GM18951 (cell line): ENCODE measurements around the gene SECISBP2L.

Experiments used
- POLR2A ChIP-seq: IDR thresholded peaks from 4 replicates; pipeline ENCODE4 v1.6.1; 2011; ENCODE audit warnings: mild to moderate bottlenecking; ENCODE audit not compliant: insufficient read length, insufficient read depth; ENCODE audit errors: extremely low read depth
- in situ Hi-C: fragments of 300-500 bp; cut with MboI; formaldehyde crosslinking; loops from one replicate; pipeline ENCODE4 v1.12.0; 2022; ENCODE audit warnings: low sequenced_read_pairs, mixed read lengths, inconsistent platforms; ENCODE audit not compliant: unreplicated experiment

SECISBP2L gene

DNA sequence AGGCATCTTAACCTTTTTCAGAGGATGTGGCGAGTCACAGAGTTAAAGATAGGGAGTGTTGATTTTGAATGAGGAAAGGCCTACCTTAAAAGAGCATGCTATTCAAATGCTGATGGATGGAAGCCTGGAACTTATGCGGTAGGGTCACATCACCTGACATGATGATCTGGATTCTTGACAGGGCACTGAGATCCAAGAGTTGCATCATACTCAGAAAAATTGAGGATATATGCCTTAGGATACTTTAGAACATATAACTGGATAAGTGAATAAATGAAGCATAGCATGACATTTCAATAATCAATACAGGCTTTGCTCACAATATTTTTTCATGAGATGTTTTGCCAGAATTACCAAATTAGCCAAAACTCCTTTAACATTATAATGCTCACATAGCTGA, 20.1 kb upstream of the SECISBP2L start:
- TF ChIP-seq POLR2A = no peak
- in situ Hi-C loops = no loop called here

DNA sequence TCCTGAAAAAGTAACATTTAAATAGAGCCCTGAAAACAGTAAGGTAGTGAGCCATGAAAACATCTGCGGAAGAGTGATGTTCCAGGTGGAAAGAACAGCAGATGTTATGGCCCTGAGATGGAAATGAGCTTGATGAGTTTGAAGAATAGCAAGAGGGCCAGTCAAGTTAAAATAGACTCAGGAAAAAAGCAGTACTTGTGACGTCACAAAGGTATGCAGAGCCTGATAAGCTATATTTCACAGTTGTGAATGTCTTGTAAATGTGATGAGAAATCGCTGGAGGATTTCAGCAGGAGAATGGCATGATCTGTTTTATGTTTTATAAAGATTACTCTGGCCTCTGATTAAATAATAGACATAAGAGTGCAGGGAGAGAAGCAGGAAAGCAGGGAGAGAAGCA, 18.6 kb upstream of the SECISBP2L start:
- TF ChIP-seq POLR2A = no peak
- in situ Hi-C loops = no loop called here

GRCh38 chr15:49064281-49064653, 18.0 kb upstream of the SECISBP2L start:
- no peak for TF ChIP-seq POLR2A
- in situ Hi-C loops = no loop called here

- in situ Hi-C loops = no loop called here
- no peak for TF ChIP-seq POLR2A
Measured at GRCh38 chr15:49063402-49064280, 17.4 kb upstream of the SECISBP2L start.

DNA sequence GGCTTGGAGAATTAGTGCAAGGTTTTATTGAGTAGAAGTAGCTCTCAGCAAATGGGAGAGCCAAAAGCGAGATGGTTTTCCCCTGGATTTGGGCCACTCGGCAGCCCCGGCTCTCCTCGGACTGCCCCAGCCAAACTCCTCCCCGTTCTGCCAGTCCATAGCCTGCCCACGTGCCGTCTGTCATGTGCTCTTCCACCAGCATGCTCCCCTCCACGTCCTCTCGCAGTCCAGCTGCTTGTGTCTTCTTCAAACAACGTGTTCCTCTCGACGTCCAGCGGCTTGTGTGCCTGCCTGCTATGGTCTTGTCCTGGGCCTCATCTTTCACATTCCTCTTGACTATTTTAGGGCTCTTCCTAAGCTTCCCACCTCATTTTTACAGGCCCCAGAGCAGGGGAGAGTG, 16.7 kb upstream of the SECISBP2L start:
- TF ChIP-seq POLR2A = no peak
- in situ Hi-C loops = no loop called here

DNA sequence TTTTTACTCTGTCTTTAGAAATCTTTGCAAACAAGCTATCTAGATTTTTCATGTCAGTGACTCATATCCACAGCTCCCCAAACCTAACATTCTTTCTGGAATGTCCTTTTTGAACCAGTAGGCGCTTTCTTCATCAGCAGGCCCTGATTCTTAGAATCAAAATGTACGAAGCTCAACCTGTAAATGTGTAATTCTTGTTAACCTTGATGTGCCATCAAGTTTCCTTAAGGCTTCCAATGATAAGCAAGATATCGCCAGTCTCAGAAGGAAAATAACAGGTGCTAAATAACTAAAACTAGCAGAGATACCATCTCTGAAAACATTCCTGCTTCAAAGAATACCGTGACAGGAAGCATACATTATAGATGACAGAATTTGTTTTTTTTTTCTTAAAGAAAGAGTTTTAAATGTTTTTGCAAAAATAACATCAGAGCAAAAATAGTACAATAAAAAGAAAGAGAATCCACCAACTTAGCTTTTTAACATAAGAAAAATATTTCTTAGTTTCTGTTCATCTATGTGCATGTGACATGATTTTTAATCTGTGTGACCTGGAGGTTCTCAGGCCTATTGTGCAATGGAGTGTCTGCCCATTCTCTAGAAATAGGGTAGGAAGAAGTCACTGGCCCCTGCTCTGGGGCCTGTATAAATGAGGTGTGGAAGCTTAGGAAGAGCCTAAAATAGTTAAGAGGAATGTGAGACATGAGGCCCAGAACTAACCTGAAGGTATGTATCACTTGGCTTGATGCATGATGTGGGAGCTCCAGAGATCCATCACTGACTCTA, 14.7 kb upstream of the SECISBP2L start:
- no peak for TF ChIP-seq POLR2A
- in situ Hi-C loops = no loop called here

GRCh38 chr15:49059491-49059890, 13.2 kb upstream of the SECISBP2L start:
- in situ Hi-C loops = no loop called here
- TF ChIP-seq POLR2A = no peak

DNA sequence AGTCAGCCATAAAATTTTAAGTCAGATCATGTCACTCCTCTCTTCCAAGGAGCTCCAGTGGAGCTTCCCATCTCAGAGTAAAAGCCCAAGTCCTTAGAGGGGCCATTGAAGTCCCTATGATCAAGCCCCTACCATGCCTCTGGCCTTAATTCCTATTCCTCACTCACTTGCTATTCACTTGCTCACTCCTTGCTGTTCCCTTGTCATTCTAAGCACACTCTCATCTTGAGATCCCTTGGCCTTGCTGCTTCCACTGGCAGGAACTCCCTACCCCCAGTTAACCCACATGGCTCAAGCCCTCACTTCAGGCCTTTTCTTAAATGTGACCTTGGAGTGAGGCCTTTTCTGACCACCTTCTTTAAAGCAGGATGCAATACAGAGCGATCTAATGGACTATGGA, 12.3 kb upstream of the SECISBP2L start:
- in situ Hi-C loops = no loop called here
- TF ChIP-seq POLR2A = no peak

- no peak for TF ChIP-seq POLR2A
- in situ Hi-C loops = no loop called here
Measured at GRCh38 chr15:49055630-49056029, 9.4 kb upstream of the SECISBP2L start.

- in situ Hi-C loops = no loop called here
- no peak for TF ChIP-seq POLR2A
Measured at GRCh38 chr15:49052662-49053061, 6.4 kb upstream of the SECISBP2L start.

DNA sequence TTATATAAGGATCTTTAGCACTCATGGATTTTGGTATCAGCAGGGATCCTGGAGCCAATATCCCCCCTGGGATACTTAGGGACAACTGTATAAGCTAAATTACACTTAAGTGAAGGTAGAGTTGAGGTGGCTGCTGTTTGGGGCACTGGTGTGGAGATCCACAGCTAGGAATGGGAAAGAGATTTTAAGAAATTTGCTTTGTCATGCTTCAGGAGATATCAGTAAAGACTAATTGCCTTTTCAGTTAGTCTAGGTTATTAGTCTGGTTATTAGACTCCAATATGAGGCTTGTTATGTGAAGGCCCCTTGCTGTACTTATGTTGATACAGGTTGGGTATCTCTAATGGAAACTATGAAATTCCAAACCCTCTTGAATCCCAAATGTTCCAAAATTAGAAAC, 1.2 kb upstream of the SECISBP2L start:
- TF ChIP-seq POLR2A = no peak
- in situ Hi-C loops = no loop called here

DNA sequence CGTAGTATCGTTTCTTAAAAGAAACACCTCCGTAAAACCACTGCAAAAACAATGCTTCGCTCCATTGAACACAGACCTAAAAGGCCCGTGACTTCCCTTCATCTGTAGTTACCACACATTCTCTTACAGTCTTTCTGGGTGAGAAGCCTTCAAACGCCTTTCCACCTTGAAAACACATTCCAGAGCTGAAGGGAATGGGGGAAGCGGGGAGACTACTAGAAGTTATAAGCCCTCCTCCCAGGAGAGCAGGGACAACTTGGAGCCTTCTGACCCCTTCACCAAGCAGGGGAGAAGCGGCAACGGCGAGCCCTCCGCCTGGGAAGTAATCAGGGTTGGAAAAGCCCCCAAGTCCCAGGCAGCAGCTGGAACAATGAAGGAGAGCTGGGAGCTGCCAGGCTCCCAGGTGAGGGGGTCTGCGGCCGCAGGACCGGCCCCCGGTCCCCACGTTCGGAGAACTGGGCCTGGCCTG, 461 bp downstream of the SECISBP2L start:
- in situ Hi-C loops = no loop called here
- no peak for TF ChIP-seq POLR2A

DNA sequence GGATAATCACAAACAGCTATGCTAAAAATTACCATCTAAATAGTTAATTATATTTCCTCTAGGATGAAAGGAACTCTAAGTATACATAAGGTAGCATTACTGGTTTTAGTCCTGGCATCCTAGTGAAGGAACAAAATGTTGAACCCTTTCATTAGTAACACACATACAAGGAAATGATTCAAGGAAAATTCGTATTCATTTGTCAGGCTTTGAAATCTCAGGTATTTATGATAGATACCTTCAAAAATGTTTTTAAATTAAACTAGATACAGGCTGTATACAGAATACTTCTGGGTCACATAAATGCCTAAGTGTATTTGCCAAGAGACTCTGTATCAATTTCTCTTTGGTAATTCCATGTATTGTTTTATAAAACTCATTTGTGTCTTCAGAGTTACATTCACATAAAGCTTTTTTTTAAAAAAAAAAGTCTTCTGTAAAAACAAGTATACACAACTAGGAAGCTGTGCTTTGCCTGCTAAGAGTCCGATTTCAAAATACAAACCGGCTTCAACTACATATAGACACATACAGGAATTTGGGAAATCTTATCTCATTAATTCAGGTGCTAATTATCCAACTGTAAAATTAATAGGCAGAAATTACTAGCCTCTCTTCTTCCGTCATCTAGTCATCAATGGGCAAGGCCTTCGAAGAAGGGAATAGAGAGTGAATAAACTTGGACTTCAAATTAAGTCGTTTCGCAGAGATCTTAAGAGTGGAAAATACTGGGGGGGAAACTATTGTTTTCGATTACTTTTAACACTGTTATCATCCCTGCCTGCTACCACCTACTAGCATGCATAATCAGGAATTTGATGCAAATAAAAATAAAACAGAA, 1.3 kb downstream of the SECISBP2L start:
- no peak for TF ChIP-seq POLR2A
- in situ Hi-C loops = no loop called here
